ENCODE results near the gene CTSE.

GRCh38 chr1:205972081-205972480, 51.6 kb downstream of the CTSE start:
- TF ChIP-seq POLR2A (IDR thresholded peaks at IDR 0.05) (no peak), CTCF (IDR thresholded peaks at IDR 0.05) (no peak)
